ENCODE data around the gene SEPSECS.

Gene SEPSECS

DNA sequence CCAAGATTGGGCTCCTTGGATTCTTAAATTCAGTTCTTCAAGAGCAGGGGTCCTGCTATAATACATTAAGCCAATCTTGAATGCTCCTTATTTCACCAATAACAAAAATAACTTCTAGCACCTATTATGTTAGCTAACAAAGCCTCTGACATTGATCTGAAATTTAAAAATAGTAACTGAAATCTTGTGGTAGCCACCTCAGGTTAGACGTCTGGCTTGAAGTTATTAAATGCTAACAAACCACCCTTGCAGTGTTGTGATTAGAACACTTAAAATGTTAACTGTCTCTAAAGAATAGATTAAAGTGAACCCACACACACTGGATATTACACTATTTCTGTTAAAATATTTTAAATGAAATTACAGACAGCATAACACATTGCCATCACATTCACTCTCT is 79.7 kb downstream of the SEPSECS start (continued):
- TF ChIP-seq ZNF248 (tag by site-specific recombination; IDR thresholded peaks at IDR 0.05): no peak
- TF ChIP-seq ZNF211 (tag by site-specific recombination; IDR thresholded peaks at IDR 0.05; ENCODE audit: low read depth): no peak
- TF ChIP-seq MEIS1 (CRISPR knock-in tag; IDR thresholded peaks at IDR 0.05; ENCODE audit: borderline replicate concordance): no peak
- TF ChIP-seq TCF7L2 (IDR thresholded peaks at IDR 0.05; ENCODE audit: borderline replicate concordance, low read depth, low read length): no peak
- TF ChIP-seq REST (tag by site-specific recombination; IDR thresholded peaks at IDR 0.05): no peak
- TF ChIP-seq ZNF423 (tag by site-specific recombination; IDR thresholded peaks at IDR 0.05): no peak

DNA sequence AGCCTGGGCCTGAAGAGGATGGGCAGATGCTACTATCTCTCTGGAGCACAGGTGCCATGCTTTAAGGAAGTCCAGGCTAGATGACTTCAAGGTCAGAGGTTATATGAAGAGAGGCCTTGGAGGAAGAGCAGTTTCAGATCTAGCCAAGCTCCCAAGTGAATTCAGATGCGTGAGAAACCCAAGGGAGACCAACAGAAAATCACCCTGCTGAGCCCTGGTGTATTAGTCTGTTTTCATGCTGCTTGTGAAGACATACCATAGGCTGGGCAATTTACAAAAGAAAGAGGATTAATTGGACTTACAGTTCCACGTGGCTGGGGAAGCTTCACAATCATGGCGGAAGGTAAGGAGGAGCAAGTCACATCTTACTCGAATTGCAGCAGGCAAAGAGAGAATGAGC is 81.7 kb downstream of the SEPSECS start:
- Histone ChIP-seq H3K36me3 (ENCODE audit: control insufficient read depth in 2 of 2, insufficient read depth in 1 of 2, low read length in 2 of 2) (no peaks in the 10 kb centered on the region), H3K9me3 (ENCODE audit: control insufficient read depth, insufficient read depth, low read depth, low read length) (no peaks in the 10 kb centered on the region), H3K27ac (ENCODE audit: extremely low read depth, low read depth, low read length) (no peak overlapping the region), H3K4me1 (ENCODE audit: control insufficient read depth, insufficient read depth, low read length) (no peaks in the 10 kb centered on the region), H3K4me3 (ENCODE audit: low read depth, low read length) (no peak overlapping the region)
- CTCF ChIA-PET: interaction anchor here (0.6 kb wide), 1 partner anchor 233 kb away, joined by 3 read pairs; no protein-coding TSS in a partner anchor
- POLR2A ChIA-PET: no interaction called here
- TF ChIP-seq SCRT2 (tag by site-specific recombination; IDR thresholded peaks at IDR 0.05) (no peak), ZNF785 (tag by site-specific recombination; IDR thresholded peaks at IDR 0.05) (no peak), ZNF561 (tag by site-specific recombination; IDR thresholded peaks at IDR 0.05; ENCODE audit: borderline replicate concordance) (no peak), ZFP3 (tag by site-specific recombination; IDR thresholded peaks at IDR 0.05; ENCODE audit: low read depth) (no peak), KLF7 (tag by site-specific recombination; IDR thresholded peaks at IDR 0.05; ENCODE audit: borderline replicate concordance) (no peak), ZNF654 (tag by site-specific recombination; IDR thresholded peaks at IDR 0.05; ENCODE audit: low read depth) (no peak), ZNF155 (tag by site-specific recombination; IDR thresholded peaks at IDR 0.05) (no peak), ZNF23 (tag by site-specific recombination; IDR thresholded peaks at IDR 0.05; ENCODE audit: borderline replicate concordance) (no peak), HIC1 (tag by site-specific recombination; IDR thresholded peaks at IDR 0.05) (no peak), ZNF549 (tag by site-specific recombination; IDR thresholded peaks at IDR 0.05) (no peak), OVOL3 (tag by site-specific recombination; IDR thresholded peaks at IDR 0.05) (no peak), ZNF701 (tag by site-specific recombination; IDR thresholded peaks at IDR 0.05) (no peak), ZNF501 (tag by site-specific recombination; IDR thresholded peaks at IDR 0.05) (no peak)
- TF ChIP-seq, protein P1, sequence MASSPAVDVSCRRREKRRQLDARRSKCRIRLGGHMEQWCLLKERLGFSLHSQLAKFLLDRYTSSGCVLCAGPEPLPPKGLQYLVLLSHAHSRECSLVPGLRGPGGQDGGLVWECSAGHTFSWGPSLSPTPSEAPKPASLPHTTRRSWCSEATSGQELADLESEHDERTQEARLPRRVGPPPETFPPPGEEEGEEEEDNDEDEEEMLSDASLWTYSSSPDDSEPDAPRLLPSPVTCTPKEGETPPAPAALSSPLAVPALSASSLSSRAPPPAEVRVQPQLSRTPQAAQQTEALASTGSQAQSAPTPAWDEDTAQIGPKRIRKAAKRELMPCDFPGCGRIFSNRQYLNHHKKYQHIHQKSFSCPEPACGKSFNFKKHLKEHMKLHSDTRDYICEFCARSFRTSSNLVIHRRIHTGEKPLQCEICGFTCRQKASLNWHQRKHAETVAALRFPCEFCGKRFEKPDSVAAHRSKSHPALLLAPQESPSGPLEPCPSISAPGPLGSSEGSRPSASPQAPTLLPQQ (tag by site-specific recombination; IDR thresholded peaks at IDR 0.05): no peak
